Psoas muscle (tissue), 8 donors: ENCODE results near the gene GLP2R. TPM values are rescaled to one million over a fixed set of nuclear protein-coding genes. Genes with fewer than 3 reads are reported as not detected.

Source experiments
- ATAC-seq, 4 donors: fragments of 200-7000 bp; cut with Tn5 transposase; one replicate each; pipeline ENCODE4 v1.9.1; 2020; ENCODE audit warnings: moderate library complexity in 3 of 4, mild to moderate bottlenecking in 2 of 4
- DNase-seq, 2 donors: peaks; one replicate each; pipeline ENCODE4 v3.0.0-alpha.2; 2020
- H3K27ac ChIP-seq: fragments of 200-600 bp; one replicate; pipeline ENCODE4 v1.8.0; 2022
- H3K27me3 ChIP-seq, 3 donors: fragments of 200-600 bp in 1 of 3; one replicate each; pipeline versions ENCODE4 v1.6.1 to v1.8.0; 2013 to 2022; ENCODE audit warnings: low read length in 2 of 3, mild to moderate bottlenecking in 2 of 3, moderate library complexity in 1 of 3; ENCODE audit not compliant: insufficient read depth in 3 of 3
- H3K36me3 ChIP-seq, 2 donors: fragments of 200-600 bp in 1 of 2; one replicate each; pipeline versions ENCODE4 v1.6.1 to v1.8.0; 2013 to 2022; ENCODE audit warnings: low read depth in 1 of 2, mild to moderate bottlenecking in 1 of 2, moderate library complexity in 1 of 2; ENCODE audit not compliant: insufficient read depth in 1 of 2
- H3K4me1 ChIP-seq: fragments of 200-600 bp; one replicate; pipeline ENCODE4 v1.8.0; 2022
- H3K4me3 ChIP-seq: fragments of 200-600 bp; one replicate; pipeline ENCODE4 v1.8.0; 2022; ENCODE audit warnings: mild to moderate bottlenecking
- H3K9me3 ChIP-seq: fragments of 200-600 bp; one replicate; pipeline ENCODE4 v1.8.0; 2022
- WGBS, 3 donors: extraction: QIAGEN DNeasy Blood & Tissue Kit; methylation state at CpG; one replicate each; pipeline versions ENCODE4 v1.1.6 to v1.1.7; 2013; 5-methylcytosine and 5-hydroxymethylcytosine counted together
- intact Hi-C, 2 donors: fragments of 100-400 bp; cut with DNase I; formaldehyde crosslinking; loops; one replicate each; pipeline versions ENCODE4 v1.11.0 to v1.14.2; 2022
- polyA plus RNA-seq, 3 donors: library from polyadenylated mRNA; stranded (reverse); fragments of 200-250 nt; gene quantifications; one replicate each; pipeline ENCODE4 v1.2.3, GENCODE V29; 2013
- total RNA-seq, 4 donors: library from RNA; stranded (reverse); fragmentation: NEBNext Ultra II Directional in 2 of 4; extraction: Animal tissue kit (Norgen Biotek cat#: 25700) in 2 of 4; gene quantifications; one replicate each; pipeline versions ENCODE4 v1.2.1 to v1.2.4, GENCODE V29; 2021 to 2023
- TF ChIP-seq, protein P1 (sequence below): fragments of 200-600 bp; IDR thresholded peaks from one replicate; pipeline ENCODE4 v1.8.0; 2022; ENCODE audit warnings: antibody characterized with exemption
- donor health status: healthy with polysubstance abuse.
- donor health status: DM: no; HTN: no; CAD: no; lungs with moderate emphysema.
- donor health status: Bipolar disorder and iron deficiency.
- donor health status: healthy.
- donor health status: DM: yes; HTN: yes; CAD: no.
- donor health status: DM: no; HTN: no; CAD: no.
- donor health status: DM: no; HTN: no; CAD: no.
- donor health status: DM: yes; HTN: yes; CAD: no.

GLP2R gene
- total and polyA plus RNA-seq, 7 donors, result 0.12 to 0.30 (median 0.17) TPM; not detected in 4

DNA sequence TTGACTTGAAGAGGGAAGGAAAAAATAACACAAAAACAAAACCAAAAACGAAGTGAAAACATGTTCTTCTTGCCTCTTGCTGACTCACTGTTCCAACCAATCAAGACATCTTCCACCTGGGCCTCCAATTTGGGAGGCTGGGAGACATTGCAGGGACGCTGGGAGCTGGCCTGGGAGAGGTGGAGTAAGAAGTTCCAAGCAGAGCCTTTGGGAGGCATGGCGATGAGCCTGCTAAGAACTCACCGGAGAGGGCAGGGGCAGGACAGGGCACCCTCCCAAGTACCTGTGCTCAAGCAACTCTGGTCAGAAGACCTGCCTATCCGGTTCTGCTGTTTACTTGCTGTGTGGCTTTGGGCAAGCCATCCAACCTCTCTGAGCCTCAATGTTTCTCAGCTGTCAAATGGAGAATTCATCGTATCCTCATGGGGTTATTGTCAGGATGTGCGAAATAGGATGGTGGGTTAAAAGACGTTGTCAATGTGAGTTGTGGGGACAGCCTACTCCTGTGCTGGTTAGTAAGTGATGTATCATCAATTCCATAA is 856 bp upstream of the GLP2R start:
- Histone ChIP-seq H3K36me3 (no peaks in the 10 kb centered on the region), H3K4me3 (no peak overlapping the region), H3K27me3 (no peaks in the 10 kb centered on the region), H3K27ac (no peak overlapping the region), H3K4me1 (no peaks in the 10 kb centered on the region), H3K9me3 (no peaks in the 10 kb centered on the region)
- intact Hi-C loops, result loop anchor here in 1 of 2 donors (5.0 kb wide), 1 partner anchor 32 kb away; no protein-coding TSS in a partner anchor
- TF ChIP-seq, protein P1, sequence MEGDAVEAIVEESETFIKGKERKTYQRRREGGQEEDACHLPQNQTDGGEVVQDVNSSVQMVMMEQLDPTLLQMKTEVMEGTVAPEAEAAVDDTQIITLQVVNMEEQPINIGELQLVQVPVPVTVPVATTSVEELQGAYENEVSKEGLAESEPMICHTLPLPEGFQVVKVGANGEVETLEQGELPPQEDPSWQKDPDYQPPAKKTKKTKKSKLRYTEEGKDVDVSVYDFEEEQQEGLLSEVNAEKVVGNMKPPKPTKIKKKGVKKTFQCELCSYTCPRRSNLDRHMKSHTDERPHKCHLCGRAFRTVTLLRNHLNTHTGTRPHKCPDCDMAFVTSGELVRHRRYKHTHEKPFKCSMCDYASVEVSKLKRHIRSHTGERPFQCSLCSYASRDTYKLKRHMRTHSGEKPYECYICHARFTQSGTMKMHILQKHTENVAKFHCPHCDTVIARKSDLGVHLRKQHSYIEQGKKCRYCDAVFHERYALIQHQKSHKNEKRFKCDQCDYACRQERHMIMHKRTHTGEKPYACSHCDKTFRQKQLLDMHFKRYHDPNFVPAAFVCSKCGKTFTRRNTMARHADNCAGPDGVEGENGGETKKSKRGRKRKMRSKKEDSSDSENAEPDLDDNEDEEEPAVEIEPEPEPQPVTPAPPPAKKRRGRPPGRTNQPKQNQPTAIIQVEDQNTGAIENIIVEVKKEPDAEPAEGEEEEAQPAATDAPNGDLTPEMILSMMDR, result no peak
- WGBS, 3 donors, result 79 to 85% (median 80%) methylated on average over 8 of the region's 8 CpGs
- ATAC-seq, result no peak
- no peak for DNase-seq

DNA sequence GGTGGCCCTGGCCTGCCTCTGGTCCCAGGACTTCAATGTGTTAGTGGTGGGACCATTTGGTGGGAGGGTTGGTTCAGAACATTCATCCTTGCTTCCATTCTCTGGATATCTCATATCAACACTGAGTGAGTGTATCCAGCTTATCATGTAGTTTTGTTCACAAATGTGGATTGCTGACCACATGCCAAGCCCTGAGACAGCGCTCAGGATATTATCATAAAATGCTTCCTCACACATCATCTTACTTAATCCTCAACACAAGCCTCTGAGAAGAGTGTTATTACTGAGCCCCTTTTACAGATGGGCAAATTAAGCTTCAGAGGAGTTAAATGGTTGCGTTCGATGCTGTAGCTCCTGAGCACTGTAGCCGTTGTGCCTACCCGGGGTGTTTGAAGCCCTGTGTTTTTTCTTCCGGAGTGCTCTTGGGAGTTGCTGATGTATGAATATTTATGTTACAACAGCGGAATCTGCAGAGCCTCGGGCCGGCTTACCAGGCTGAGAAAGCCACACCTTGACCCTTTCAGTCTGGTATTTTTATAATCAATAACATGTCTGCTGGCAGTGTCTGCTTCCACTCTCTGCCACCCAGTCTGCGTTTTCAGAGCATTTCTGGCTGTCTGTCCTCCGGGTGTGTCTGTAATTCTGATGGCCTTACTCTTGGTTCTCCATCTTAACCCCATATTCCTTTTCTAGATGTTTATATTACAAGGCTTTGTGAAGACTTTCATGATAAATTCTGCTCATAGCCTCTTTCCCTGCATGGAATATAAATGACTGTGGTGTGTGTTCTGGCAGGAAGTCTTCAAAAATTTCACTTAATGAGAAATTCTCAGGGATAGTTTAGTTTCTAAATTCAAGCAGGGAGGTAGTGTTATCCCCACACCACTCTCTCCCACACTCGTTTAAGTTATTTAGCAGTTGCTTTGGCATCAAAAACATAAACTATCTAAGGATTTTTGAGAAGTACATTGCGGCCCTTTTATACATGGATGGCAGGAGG is 2.9 kb downstream of the GLP2R start:
- no peak for DNase-seq
- intact Hi-C loops, result no loop called here
- H3K27me3 ChIP-seq, result no peaks in the 10 kb centered on the region
- no peaks in the 10 kb centered on the region for H3K4me1 ChIP-seq
- no peak for ATAC-seq
- H3K9me3 ChIP-seq, result no peaks in the 10 kb centered on the region
- no peak overlapping the region for H3K27ac ChIP-seq
- TF ChIP-seq, protein P1, result no peak
- H3K4me3 ChIP-seq, result no peak overlapping the region
- H3K36me3 ChIP-seq, result no peaks in the 10 kb centered on the region
- WGBS, 3 donors, result 75 to 80% (median 77%) methylated on average over 13 of the region's 13 CpGs

DNA sequence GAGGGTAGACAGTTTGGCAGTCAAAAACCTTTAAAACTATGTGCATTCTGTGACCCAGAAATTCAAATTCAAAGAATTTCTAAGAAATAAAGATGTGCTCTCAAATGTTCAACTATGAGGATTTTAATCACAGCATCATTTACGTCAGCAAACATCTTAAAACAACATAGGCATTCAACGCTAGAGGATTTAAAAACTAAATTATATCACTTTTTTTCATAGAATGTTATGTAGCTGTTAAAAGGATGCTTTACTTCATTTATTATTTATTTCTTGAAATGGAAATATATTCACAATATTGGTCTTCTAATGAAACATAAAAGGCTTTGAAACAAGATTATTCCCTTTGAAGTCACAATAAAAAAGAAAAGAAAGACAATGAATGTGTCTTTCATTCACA is 3.6 kb downstream of the GLP2R start:
- no peak overlapping the region for H3K27ac ChIP-seq
- H3K4me3 ChIP-seq, result no peak overlapping the region
- H3K27me3 ChIP-seq, result no peaks in the 10 kb centered on the region
- H3K36me3 ChIP-seq, result no peaks in the 10 kb centered on the region
- no peaks in the 10 kb centered on the region for H3K4me1 ChIP-seq
- intact Hi-C loops, result no loop called here
- no peaks in the 10 kb centered on the region for H3K9me3 ChIP-seq
- DNase-seq (no peak), ATAC-seq (no peak)
- TF ChIP-seq, protein P1, result no peak
- WGBS, 3 donors, result 89 to 94% (median 91%) methylated on average over 2 of the region's 2 CpGs

DNA sequence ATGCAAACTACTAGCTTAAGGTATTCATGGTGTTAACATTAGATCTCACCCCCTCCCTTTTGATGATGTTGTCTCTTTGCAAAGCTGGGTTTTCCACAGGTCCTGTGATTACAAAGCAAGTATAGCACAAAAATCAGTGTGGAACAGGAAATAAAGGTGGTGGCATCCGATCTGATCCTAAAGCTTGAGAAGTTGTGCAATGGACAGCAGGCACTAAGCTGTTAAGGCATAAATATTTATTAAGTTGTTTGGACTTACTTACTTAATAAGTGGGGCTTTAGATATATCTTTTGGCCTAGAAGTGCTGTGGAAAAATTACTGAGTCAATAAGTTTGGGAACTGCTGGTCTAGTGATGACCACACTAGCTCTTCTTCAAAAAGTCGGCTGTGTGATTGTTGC is 5.0 kb downstream of the GLP2R start:
- ATAC-seq (no peak), DNase-seq (no peak)
- Histone ChIP-seq H3K9me3 (no peaks in the 10 kb centered on the region), H3K4me1 (no peaks in the 10 kb centered on the region), H3K36me3 (no peaks in the 10 kb centered on the region), H3K27me3 (no peaks in the 10 kb centered on the region), H3K4me3 (no peak overlapping the region), H3K27ac (no peak overlapping the region)
- 83 to 98% (median 88%) methylated on average over 2 of the region's 2 CpGs for WGBS, 3 donors
- TF ChIP-seq, protein P1, result no peak
- intact Hi-C loops, result no loop called here
